Kidney epithelial cell (primary cell): ENCODE measurements around the gene COL8A1. TPM values are rescaled to one million over a fixed set of nuclear protein-coding genes. Genes with fewer than 3 reads are reported as not detected.

ENCODE experiments used
- DNase-seq: peaks from one replicate; pipeline ENCODE4 v3.0.0-alpha.2; 2010; ENCODE audit warnings: low read depth
- H3K27me3 ChIP-seq: 2 replicates; pipeline ENCODE4 v1.6.0; 2011; ENCODE audit warnings: low read length; ENCODE audit not compliant: control insufficient read depth, insufficient read depth
- H3K36me3 ChIP-seq: 2 replicates; pipeline ENCODE4 v1.5.1; 2011; ENCODE audit warnings: low read length; ENCODE audit not compliant: control insufficient read depth, insufficient read depth
- H3K4me3 ChIP-seq: 2 replicates; pipeline ENCODE4 v1.5.1; 2011; ENCODE audit warnings: low read depth, mild to moderate bottlenecking, control low read depth, low read length
- CTCF ChIP-seq: IDR thresholded peaks from 2 replicates; pipeline ENCODE4 v1.5.1; 2011; ENCODE audit warnings: mild to moderate bottlenecking, moderate library complexity, low read length, control low read depth, inconsistent platforms; ENCODE audit not compliant: insufficient read depth, poor library complexity, severe bottlenecking
- total RNA-seq: library from RNA; depleted of rRNA; stranded (reverse); fragments of >200 nt; gene quantifications from 2 replicates; pipeline ENCODE4 v1.2.3, GENCODE V29; 2015

COL8A1 gene
- total RNA-seq, 1 donor from 2014 or later, result 24.4 TPM

DNA sequence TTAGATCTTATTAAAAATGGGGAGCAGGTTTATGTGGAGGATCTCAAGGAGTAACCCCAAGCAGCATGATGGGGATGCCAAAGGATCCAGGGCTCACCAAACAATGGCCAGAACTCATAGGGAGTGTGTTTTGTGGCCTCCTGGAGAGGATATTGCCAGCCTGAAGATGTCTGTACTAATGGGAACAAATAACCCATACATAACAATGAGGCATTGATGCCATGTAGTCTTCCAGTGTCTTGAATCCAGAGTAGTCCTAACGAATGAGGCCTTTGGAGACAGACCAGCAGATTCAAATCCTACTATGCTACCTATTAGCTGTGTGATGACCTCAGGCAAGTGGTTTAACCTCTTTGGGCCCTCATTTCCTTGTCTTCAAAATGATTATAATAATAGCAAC is 134.3 kb downstream of the COL8A1 start:
- Histone ChIP-seq H3K4me3 (no peak overlapping the region), H3K36me3 (no peaks in the 10 kb centered on the region), H3K27me3 (no peaks in the 10 kb centered on the region)
- no peak for DNase-seq
- TF ChIP-seq CTCF, result no peak

- no peak for TF ChIP-seq CTCF
- no peaks in the 10 kb centered on the region for H3K27me3 ChIP-seq
- no peaks in the 10 kb centered on the region for H3K36me3 ChIP-seq
- peak; percentile 69 for DNase-seq
- H3K4me3 ChIP-seq, result no peak overlapping the region
Observed at GRCh38 chr3:99774467-99774866, 136.1 kb downstream of the COL8A1 start.

GRCh38 chr3:99776516-99777209 is 138.3 kb downstream of the COL8A1 start:
- no peak for DNase-seq
- Histone ChIP-seq H3K27me3 (no peaks in the 10 kb centered on the region), H3K4me3 (no peak overlapping the region), H3K36me3 (no peaks in the 10 kb centered on the region)
- no peak for TF ChIP-seq CTCF

- TF ChIP-seq CTCF, result no peak
- no peaks in the 10 kb centered on the region for H3K36me3 ChIP-seq
- no peak for DNase-seq
- H3K27me3 ChIP-seq, result no peaks in the 10 kb centered on the region
- H3K4me3 ChIP-seq, result no peak overlapping the region
Observed at GRCh38 chr3:99777210-99777549, 138.8 kb downstream of the COL8A1 start.

GRCh38 chr3:99777708-99778107 is 139.3 kb downstream of the COL8A1 start:
- H3K27me3 ChIP-seq, result no peaks in the 10 kb centered on the region
- H3K36me3 ChIP-seq, result no peaks in the 10 kb centered on the region
- DNase-seq, result no peak
- TF ChIP-seq CTCF, result no peak
- no peak overlapping the region for H3K4me3 ChIP-seq

DNA sequence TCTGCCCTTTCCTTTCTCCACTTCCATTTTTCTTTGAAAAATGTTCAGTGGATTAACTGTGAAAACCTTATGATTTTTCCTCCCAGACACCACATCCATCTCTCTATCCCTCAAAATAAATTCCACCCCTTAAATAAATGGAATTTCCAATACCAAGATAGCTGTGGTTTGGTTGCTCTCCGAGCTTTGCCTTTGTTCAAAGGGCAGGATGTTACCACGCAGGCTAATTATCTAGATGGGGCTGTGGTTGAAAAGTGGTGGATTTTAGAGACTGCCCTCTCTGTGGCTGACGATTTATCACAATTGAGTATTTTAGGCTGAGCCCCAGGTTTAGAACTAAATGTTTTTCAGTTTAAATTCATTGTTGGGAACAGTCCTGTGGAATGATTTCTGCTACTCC is 142.4 kb downstream of the COL8A1 start:
- no peaks in the 10 kb centered on the region for H3K27me3 ChIP-seq
- DNase-seq, result no peak
- no peak overlapping the region for H3K4me3 ChIP-seq
- no peak for TF ChIP-seq CTCF
- H3K36me3 ChIP-seq, result no peaks in the 10 kb centered on the region
